Activated CD4-positive, alpha-beta T cell treated with anti-CD3 and anti-CD28 coated beads, Interleukin-2, amount 50 U/mL, for 24 hours (primary cell): ENCODE results near the gene SNX1.
"Not testable (repeated sequence)": the region's sequence is repeated elsewhere in the genome, so short reads cannot be mapped to it uniquely, and the experiment has no call there.

Experiments
- DNase-seq, 2 donors: peaks; one replicate each; pipeline ENCODE4 v3.0.0-alpha.2; 2020; ENCODE audit warnings: low read depth in 1 of 2, low spot score in 1 of 2

Gene SNX1

DNA sequence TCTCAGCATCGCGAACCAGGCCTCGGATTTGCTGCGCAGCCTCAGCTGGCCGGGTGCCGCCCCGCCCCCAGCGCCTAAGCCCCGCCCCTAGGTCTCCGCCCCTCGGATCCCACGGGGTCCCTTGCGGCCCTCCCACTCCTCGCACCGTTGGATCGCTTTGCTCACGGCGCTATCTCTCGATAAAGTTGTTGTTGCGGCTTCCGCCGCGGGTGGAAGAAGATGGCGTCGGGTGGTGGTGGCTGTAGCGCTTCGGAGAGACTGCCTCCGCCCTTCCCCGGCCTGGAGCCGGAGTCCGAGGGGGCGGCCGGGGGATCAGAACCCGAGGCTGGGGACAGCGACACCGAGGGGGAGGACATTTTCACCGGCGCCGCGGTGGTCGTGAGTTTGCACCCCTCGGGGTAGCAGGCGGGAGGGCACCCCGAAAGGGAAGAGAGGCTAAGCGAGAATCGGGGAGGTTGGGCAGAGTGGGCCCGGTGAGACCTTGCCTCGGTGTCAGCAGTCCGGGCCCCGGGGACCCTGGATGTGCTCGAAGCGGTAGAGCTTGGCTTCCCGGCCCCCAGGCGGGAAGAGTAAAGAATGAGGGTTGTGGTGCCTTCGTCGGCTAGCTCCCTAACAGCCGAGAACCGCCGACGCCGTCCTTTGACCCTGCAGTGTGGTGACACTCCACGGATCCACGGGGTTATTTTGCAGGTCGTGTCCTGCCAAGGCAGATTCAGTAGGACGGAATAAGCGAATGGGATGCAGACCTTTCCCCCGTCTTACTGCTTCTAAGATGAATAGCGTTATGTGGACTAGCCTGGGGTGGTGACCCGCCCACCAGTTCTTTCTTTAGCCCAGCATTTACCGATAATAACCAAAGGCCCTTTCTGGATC lies at the start of gene SNX1:
TSS of gene SNX1 (plus strand) at position 188 of the 873 bp plus-strand sequence. CDS start at position 220, 32 bp downstream.
- DNase-seq, result peak; percentile 86 to 95

GRCh38 chr15:64046421-64047153 lies 49.2 kb upstream of the SNX1 start, which contains the start of gene DAPK2:
Gene DAPK2, minus strand, starts transcription at chr15:64046485. Its CDS starts 6,224 bp downstream, at chr15:64040261.
- DNase-seq, result peak; percentile 36 to 49

- DNase-seq, result no peak
These were observed 46.9 kb upstream of the SNX1 start for GRCh38 chr15:64048781-64049460.

DNA sequence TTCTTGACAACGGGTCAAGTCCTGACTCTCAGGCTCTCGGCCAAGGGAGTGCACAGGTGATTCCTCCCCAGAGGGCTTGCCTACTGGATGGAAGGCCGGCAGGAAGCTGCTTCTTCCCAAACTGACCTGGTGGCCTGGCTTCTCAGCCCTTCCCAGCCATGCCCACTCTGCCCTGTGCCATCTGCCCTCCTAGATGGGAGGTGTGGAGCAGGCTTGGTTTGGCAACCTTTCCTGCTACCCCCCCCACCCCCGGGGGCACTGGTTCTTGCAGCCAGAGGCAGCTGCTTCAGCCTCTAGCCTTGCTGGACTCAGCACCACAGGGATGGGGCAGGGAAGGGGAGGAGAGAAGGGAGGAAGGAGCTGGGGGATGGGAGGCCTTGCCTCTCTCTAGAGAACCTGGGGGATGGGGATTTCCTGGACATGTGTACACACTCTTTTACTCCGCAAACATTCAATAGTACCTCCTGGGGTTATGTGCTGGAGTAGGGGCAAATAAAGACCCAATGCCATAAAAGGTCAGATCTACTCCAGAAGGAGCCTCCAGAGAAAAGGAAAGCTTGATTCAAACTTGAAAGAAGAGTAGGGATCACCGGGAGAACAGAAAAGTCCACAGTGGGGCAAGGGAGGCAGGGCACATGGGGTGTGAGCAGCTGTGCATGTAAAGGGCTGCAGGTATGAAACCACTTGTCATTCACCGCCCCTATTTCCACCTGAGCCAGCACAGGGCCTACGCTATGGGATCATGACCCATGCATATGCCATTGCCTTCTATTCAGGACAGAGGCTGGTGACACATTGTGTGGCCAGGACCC lies 45.3 kb upstream of the SNX1 start:
- no peak for DNase-seq

- DNase-seq, result no peak
These were observed 44.7 kb upstream of the SNX1 start for GRCh38 chr15:64051093-64051402.

GRCh38 chr15:64051407-64052259 lies 44.1 kb upstream of the SNX1 start:
- no peak for DNase-seq

- no peak for DNase-seq
These were observed 42.8 kb upstream of the SNX1 start for GRCh38 chr15:64052925-64053491.

- not testable (repeated sequence) for DNase-seq
These were observed 42.1 kb upstream of the SNX1 start for GRCh38 chr15:64053674-64054073.

- no peak for DNase-seq
These were observed 37.5 kb upstream of the SNX1 start for GRCh38 chr15:64058279-64058678.

GRCh38 chr15:64059104-64059503 lies 36.7 kb upstream of the SNX1 start:
- DNase-seq, result not testable (repeated sequence)

DNA sequence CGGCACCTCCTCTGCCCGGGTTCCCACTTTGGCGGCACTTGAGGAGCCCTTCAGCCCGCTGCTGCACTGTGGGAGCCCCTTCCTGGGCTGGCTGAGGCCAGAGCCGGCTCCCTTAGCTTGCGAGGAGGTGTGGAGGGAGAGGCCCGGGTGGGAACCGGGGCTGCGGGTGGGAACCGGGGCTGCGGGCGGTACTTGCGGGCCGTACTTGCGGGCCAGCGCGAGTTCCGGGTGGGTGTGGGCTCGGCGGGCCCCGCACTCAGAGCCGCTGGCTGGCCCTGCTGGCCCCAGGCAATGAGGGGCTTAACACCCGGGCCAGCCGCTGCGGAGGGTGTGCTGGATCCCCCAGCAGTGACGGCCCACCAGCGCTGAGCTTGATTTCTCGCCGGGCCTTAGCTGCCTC lies 35.1 kb upstream of the SNX1 start:
- DNase-seq, result no peak

GRCh38 chr15:64066451-64066850 lies 29.3 kb upstream of the SNX1 start:
- DNase-seq, result no peak

DNA sequence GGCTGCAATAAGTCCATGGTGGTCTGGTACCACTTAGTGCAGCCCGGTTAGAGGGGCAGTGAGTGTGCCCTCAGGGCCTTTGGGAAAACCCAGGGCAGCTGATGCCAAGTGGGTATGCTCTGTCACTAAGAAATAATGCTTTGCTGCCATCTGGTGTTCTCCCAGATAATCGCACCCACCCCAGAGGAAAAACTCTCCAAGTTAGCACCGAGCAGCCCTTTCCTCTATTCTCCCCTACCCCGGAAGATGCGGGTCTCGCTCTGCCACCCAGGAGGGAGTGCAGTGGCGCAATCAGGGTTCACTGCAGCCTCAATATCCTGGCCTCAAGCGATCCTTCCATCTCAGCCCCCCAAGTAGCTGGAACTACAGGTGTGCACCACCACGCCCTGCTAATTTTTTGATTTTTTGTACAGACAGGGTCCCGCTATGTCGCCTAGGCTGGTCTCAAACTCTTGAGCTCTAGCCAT lies 28.2 kb upstream of the SNX1 start:
- peak; percentile 46 to 62 for DNase-seq

- DNase-seq, result no peak
These were observed 27.6 kb upstream of the SNX1 start for GRCh38 chr15:64068133-64068532.

- DNase-seq, result no peak
These were observed 25.7 kb upstream of the SNX1 start for GRCh38 chr15:64070106-64070505.

DNA sequence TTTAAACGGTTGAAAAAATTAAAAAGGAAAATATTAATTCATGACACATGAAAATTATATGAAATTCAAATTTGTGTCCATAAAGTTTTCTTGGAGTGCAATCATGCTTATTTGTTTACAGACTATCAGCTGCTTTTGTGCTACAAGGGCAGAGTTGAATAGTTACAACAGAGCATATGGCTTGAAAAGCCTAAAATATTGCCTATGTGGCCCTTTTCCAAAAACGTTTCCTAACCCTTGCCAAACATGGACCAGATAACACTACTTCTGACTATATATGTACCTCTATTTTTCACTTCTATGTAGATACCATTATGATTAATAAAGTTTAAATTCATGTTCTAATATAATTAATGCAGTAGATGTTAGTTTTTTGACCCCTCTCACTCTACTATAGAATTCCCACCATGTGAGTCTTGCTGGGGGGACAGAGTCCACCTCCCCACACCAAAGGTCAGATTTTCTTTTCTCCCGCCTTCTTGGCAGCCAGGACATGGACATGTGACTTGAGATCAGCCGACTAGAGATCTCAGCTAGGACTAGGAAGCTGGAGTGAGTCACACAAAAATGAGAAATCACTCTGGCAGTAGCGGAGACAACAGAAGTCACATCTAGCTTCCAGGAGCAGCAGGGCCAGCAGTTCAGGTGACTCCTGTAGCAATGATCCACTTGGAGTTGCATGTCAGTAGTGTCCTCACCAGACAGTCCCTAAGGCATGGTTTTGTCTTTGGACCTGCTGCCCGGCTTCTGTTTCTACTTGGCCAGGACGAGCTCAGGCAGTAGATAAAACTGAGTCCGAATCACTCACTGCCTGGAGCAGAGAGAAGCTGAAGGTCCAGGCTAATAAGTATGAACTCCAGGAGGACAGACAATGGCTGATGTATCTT lies 24.6 kb upstream of the SNX1 start:
- DNase-seq, result no peak

GRCh38 chr15:64071931-64072765 lies 23.6 kb upstream of the SNX1 start:
- no peak for DNase-seq

DNA sequence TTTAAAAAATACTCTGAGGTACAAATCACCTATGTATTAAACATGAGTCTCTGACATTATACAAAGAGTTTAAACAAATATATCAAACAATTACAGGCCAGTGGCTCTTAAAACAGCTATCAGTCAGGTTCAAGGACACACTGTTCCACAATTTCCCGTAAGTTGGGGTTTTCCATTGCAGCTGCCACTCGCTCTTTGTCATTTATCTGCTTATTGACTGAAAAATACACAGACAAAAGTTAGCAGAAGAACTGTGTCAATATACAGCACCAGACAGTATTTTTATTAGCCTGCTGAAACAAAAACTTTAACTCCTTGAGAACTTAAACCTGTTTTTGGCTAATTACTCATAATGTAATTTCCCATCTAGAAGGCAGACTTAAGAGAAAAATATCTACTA lies 23.0 kb upstream of the SNX1 start:
- no peak for DNase-seq
